Measurements from ENCODE around the gene DNMT3L.

DNA sequence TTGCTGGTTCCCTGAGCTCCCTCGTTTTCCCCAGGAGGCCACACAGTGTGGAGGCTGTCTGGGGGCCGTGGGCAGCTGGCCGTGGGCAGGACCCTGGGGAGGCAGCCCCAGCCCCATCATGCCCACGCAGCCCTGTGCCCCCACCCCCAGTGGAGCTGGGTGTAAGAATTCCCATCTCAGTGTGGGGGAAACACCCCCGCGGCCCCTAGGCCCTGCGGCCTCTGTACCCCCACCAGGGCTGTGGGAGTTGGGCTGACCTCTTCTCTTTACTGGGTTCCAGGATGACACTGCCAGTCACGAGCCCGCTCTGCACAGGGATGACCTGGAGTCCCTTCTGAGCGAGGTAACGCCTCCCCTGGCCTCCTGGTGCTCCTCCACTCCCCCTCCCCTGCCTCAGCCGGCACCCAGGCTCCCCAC is 34.4 kb upstream of the DNMT3L start:
- TF ChIP-seq, protein P1, sequence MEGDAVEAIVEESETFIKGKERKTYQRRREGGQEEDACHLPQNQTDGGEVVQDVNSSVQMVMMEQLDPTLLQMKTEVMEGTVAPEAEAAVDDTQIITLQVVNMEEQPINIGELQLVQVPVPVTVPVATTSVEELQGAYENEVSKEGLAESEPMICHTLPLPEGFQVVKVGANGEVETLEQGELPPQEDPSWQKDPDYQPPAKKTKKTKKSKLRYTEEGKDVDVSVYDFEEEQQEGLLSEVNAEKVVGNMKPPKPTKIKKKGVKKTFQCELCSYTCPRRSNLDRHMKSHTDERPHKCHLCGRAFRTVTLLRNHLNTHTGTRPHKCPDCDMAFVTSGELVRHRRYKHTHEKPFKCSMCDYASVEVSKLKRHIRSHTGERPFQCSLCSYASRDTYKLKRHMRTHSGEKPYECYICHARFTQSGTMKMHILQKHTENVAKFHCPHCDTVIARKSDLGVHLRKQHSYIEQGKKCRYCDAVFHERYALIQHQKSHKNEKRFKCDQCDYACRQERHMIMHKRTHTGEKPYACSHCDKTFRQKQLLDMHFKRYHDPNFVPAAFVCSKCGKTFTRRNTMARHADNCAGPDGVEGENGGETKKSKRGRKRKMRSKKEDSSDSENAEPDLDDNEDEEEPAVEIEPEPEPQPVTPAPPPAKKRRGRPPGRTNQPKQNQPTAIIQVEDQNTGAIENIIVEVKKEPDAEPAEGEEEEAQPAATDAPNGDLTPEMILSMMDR (IDR thresholded peaks at IDR 0.05): no peak
- no peak for TF ChIP-seq POLR2A (IDR thresholded peaks at IDR 0.05)
